Lower leg skin (tissue), 4 donors: ENCODE measurements around the gene GPC6. TPM values are rescaled to one million over a fixed set of nuclear protein-coding genes. Genes with fewer than 3 reads are reported as not detected.

Source experiments
- DNase-seq, 2 donors: peaks; one replicate each; pipeline ENCODE4 v3.0.0-alpha.2; 2019; ENCODE audit warnings: low spot score in 2 of 2
- H3K4me3 ChIP-seq: fragments of 200-600 bp; sonication (generic); 2 replicates; pipeline ENCODE4 v1.5.1; 2017; ENCODE audit warnings: mild to moderate bottlenecking, low read depth; ENCODE audit not compliant: poor library complexity, severe bottlenecking
- CTCF ChIP-seq, 3 donors: fragments of 450-650 bp; IDR thresholded peaks; one replicate each; pipeline ENCODE4 v1.5.1; 2016; ENCODE audit warnings: antibody characterized with exemption in 3 of 3, mild to moderate bottlenecking in 3 of 3, moderate library complexity in 2 of 3
- POLR2A ChIP-seq, 2 donors: fragments of 450-650 bp; IDR thresholded peaks; one replicate each; pipeline ENCODE4 v1.6.1; 2016 to 2017; ENCODE audit warnings: antibody characterized with exemption in 2 of 2, mild to moderate bottlenecking in 1 of 2, moderate library complexity in 1 of 2
- WGBS, 2 donors: methylation state at CpG; one replicate each; pipeline ENCODE4 v1.1.5; 2018; 5-methylcytosine and 5-hydroxymethylcytosine counted together
- intact Hi-C: fragments of 100-400 bp; cut with DNase I; formaldehyde crosslinking; loops from one replicate; pipeline ENCODE4 v1.15.0; 2023; ENCODE audit warnings: low total_unique reads
- total RNA-seq, 4 donors: library from RNA; depleted of rRNA; stranded (reverse); fragments of >200 nt; gene quantifications; one replicate each; pipeline ENCODE4 v1.1.0, GENCODE V29; 2016

GPC6 gene
- total RNA-seq, 4 donors from 2014 or later, result 1.4 to 5.2 (median 2.5) TPM

DNA sequence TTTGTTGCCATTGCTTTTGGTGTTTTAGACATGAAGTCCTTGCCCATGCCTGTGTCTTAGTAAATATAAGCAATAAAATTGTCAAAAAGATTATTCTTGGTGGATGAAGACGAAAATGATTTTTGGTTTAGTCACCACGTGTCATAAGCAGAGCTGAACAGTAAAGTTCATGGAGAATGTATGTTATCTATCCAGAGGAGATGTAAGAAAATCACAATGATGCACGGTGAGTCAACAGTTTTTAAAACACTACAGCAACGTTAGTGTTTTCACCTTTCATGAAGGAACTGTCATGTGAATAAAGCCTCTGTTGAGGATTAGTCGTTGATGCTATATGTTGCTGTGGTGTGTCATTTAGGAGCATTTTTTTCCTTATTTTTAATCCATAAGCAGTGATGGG lies 137.6 kb downstream of the GPC6 start:
- intact Hi-C loops, result no loop called here

DNA sequence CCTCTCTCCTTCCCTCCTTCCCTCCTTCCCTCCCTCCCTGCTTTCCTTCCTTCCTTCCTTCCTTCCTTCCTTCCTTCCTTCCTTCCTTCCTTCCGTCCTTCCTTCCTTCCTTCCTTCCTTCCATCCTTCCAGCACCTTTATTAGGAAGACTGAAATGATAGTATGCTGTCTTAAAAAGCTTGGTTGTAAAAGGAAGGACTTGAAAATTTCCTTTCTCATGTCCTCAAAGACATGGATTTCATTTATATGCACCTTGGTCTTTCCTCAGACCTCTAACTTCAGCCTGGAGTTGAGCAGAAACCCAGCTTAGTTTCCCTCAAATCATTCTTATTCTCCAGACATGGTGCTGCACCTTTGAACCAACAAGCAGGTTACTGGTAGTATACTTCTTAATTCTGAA lies 141.7 kb downstream of the GPC6 start:
- TF ChIP-seq POLR2A (IDR thresholded peaks at IDR 0.05) (no peak), CTCF (IDR thresholded peaks at IDR 0.05) (no peak)
- no peak overlapping the region for H3K4me3 ChIP-seq
- intact Hi-C loops, result no loop called here
- WGBS, 2 donors, result 69 to 91% methylated on average over 1 of the region's 1 CpG
- DNase-seq, result no peak

More for the DNA sequence above, 137.6 kb downstream of the GPC6 start:
- no peak for DNase-seq
- 77 to 88% methylated on average over 5 of the region's 5 CpGs for WGBS, 2 donors
- TF ChIP-seq POLR2A (IDR thresholded peaks at IDR 0.05) (no peak), CTCF (IDR thresholded peaks at IDR 0.05) (no peak)
- H3K4me3 ChIP-seq, result no peak overlapping the region

DNA sequence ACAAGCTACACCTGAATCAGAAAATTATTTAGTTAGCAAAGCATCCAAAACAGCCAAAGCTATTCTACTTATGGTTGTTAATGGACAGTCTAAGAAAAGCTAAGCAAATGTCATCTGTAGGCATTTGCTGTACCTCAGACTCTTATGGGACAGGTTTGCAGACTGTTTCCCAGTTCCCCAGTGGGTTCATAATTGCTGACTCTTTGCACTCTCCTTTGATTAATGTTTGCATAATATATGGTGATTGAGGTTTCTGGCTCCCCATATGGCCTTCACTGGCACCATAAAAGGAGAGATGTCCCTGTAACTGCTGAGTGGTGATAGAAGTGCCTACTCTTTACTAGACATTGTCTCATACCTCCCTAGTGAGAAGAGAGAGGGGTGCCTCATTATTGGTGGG lies 142.1 kb downstream of the GPC6 start:
- H3K4me3 ChIP-seq, result no peak overlapping the region
- TF ChIP-seq CTCF (IDR thresholded peaks at IDR 0.05) (no peak), POLR2A (IDR thresholded peaks at IDR 0.05) (no peak)
- intact Hi-C loops, result no loop called here
- no peak for DNase-seq

DNA sequence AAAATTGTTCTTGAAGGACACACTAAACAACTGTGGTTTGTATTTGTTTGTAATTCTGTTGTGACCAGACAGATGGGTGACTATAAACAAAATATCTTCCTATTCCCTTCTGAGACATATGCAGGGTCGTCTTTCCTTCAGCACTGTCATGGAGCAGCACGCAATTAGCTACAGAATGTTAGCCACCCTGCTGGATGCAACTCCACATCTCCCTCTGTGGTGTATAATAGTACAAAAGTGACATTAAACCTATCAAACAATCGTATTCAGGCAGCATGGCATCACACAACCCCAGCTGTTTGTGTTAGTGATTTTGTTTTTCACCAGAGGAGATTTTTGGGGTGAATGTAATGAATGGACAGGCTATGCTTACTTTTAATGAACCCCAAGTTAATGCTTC lies 146.2 kb downstream of the GPC6 start:
- intact Hi-C loops, result no loop called here
- WGBS, 2 donors, result 70 to 75% methylated on average over 3 of the region's 3 CpGs
- no peak for DNase-seq
- no peak overlapping the region for H3K4me3 ChIP-seq
- TF ChIP-seq CTCF (IDR thresholded peaks at IDR 0.05) (no peak), POLR2A (IDR thresholded peaks at IDR 0.05) (no peak)

DNA sequence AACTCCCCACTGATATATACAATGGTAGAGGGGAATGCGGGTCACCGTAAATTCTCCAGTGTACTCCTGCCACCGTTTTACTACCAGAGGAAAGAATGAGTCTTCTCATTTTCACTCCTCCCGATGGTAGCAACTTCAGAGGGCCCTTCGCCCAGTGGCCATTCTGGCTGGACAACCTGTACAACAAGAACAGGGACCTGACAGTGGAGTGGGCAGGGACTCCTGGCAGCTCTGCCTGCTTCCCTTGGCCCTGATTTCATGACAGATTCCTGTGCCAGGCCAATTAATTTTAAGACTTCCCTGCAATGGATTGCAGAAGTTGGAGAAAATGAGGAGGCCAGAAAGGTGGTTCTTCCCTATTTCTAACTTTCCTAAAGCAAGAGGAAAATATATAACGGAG lies 148.9 kb downstream of the GPC6 start:
- H3K4me3 ChIP-seq, result no peak overlapping the region
- 65 to 75% methylated on average over 6 of the region's 6 CpGs for WGBS, 2 donors
- no peak for TF ChIP-seq CTCF (IDR thresholded peaks at IDR 0.05)
- no peak for TF ChIP-seq POLR2A (IDR thresholded peaks at IDR 0.05)

DNA sequence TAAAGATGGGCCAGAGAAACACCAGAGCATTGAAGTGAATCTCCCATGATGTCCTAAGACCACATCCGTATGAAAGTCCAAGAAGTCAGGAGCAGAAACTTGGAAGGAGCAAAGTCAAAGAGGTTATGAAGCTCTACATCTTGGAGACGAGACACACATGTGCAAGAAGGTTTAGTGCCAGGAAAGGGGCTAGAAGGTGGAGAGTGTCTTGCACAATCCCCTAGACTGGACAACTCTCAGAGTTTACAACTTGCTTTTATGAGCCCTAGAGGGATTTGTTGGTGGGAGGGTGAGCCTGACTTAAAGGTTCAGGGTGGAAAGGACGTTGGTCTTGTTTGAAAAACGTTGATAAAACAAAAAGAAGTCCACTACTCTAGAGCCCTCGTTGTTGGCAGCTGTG lies 150.6 kb downstream of the GPC6 start:
- intact Hi-C loops, result no loop called here
- TF ChIP-seq CTCF (IDR thresholded peaks at IDR 0.05), result no peak
- no peak for TF ChIP-seq POLR2A (IDR thresholded peaks at IDR 0.05)
- 68 to 70% methylated on average over 5 of the region's 5 CpGs for WGBS, 2 donors
- no peak for DNase-seq
- H3K4me3 ChIP-seq, result no peak overlapping the region

More for the DNA sequence above, 148.9 kb downstream of the GPC6 start:
- intact Hi-C loops, result no loop called here
- no peak for DNase-seq
